GM12875 (cell line): ENCODE data around the gene NT5M.

ENCODE experiments used
- H3K4me3 ChIP-seq: one replicate; pipeline ENCODE4 v1.5.1; 2011; ENCODE audit warnings: low read depth, low read length, control low read depth
- TF ChIP-seq, protein P1 (sequence below): IDR thresholded peaks from 2 replicates; pipeline ENCODE4 v1.5.1; 2011; ENCODE audit warnings: low read depth, mild to moderate bottlenecking, control low read depth, inconsistent platforms, low read length, moderate library complexity, borderline replicate concordance; ENCODE audit not compliant: insufficient read depth

The NT5M gene

DNA sequence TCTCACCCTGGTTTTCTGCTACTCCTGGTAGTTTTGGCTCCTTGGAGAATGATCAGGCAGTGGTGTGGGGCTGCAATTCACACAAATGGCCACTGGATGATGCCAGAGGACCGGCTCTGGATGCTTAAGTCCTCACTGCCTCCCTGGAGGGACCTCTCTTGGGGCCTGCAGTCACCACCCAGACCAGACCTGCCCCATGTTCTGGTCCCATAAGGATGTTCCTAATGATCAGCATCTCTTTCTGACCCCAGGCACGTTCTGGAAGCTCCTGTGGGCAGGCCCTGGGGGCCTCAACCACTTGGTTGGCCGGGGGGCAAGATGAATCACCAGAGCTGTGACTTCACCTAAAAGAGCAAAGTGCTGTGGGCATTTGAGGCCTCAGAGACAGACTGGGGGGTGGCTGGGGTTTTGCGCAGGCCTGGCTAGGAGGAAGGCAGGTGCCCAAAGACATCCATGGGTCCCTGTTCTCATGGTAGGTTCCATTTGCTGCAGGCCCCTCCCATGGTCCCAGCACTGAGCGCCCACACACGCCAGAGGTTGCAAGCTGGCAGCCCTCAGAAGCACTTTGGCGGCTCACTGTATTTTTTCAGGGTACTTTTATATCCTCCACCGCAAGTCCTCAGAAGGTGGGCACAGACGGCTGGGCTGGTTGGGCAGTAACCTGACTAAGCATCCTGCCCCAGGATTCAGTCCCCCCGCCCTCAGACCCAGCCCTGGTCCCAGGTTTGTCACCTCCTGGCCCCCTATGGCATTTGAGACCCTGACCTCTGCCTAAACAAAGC is 53.2 kb downstream of the NT5M start:
- TF ChIP-seq, protein P1, sequence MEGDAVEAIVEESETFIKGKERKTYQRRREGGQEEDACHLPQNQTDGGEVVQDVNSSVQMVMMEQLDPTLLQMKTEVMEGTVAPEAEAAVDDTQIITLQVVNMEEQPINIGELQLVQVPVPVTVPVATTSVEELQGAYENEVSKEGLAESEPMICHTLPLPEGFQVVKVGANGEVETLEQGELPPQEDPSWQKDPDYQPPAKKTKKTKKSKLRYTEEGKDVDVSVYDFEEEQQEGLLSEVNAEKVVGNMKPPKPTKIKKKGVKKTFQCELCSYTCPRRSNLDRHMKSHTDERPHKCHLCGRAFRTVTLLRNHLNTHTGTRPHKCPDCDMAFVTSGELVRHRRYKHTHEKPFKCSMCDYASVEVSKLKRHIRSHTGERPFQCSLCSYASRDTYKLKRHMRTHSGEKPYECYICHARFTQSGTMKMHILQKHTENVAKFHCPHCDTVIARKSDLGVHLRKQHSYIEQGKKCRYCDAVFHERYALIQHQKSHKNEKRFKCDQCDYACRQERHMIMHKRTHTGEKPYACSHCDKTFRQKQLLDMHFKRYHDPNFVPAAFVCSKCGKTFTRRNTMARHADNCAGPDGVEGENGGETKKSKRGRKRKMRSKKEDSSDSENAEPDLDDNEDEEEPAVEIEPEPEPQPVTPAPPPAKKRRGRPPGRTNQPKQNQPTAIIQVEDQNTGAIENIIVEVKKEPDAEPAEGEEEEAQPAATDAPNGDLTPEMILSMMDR: peak; percentile 100
- no peak overlapping the region for H3K4me3 ChIP-seq

GRCh38 chr17:17356931-17357270 is 53.7 kb downstream of the NT5M start:
- H3K4me3 ChIP-seq: no peak overlapping the region
- TF ChIP-seq, protein P1: no peak

- TF ChIP-seq, protein P1: no peak
- no peak overlapping the region for H3K4me3 ChIP-seq
These were observed 55.0 kb downstream of the NT5M start for GRCh38 chr17:17358060-17358751.

- no peak overlapping the region for H3K4me3 ChIP-seq
- TF ChIP-seq, protein P1: no peak
These were observed 55.7 kb downstream of the NT5M start for GRCh38 chr17:17358866-17359265.

DNA sequence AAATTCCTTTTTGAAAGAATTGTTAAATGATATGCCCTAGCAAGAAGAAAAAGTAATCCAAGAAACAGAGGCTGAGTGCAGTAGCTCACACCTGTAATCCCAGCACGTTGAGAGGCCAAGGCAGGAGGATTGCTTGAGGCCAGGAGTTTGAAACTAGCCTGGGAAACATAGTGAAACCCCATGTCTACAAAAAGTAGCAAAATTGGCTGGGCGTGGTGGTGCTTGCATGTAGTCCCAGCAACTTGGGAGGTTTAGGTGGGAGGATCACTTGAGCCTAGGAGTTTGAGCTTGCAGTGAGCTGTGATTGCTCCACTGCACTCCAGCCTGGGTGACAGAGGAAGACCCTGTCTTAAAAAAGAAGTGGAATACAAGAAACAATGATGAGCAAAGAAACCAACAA is 56.1 kb downstream of the NT5M start:
- H3K4me3 ChIP-seq: no peak overlapping the region
- TF ChIP-seq, protein P1: no peak

GRCh38 chr17:17360087-17360730 is 57.0 kb downstream of the NT5M start:
- TF ChIP-seq, protein P1: no peak
- H3K4me3 ChIP-seq: no peak overlapping the region
